ENCODE results near the gene CTDP1.

CTDP1 gene

DNA sequence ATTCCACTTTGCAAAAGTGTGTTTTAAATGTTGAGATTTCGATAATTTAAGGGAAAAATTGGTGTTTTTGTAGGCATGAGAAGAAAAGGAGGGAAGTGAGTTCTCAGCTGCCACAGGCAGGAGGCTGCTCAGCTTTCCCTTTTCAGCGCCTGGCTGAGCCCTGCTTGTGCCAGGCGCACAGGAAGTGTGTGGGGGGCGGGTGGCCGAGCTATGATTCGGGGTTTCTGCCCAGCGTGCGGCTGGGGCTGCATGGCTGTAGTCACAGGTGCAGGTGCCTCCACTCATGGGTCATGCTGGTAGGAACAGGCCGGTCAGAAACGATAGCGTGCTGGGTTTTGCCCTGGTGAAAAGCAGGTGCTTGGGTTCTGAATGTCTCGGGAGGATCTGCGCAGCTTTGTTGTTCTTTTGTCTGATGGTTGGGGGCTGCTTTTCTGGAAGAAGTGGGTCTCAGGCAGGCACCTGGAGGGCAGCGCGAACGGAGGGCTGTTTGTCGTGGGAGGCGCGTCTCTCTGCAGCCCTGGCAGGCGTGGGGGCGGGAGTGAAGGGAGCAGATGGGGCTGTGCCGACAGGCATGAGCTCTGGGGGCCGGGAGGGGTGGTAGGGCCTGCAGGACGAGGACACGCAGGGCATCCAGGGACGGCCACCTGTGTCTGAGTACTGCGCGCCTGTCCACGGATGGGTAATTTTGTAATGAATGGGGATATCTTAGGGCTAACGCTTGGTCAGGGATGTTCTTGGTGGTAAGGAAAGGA lies 120.2 kb downstream of the CTDP1 start:
- DNase-seq, result no peak

DNA sequence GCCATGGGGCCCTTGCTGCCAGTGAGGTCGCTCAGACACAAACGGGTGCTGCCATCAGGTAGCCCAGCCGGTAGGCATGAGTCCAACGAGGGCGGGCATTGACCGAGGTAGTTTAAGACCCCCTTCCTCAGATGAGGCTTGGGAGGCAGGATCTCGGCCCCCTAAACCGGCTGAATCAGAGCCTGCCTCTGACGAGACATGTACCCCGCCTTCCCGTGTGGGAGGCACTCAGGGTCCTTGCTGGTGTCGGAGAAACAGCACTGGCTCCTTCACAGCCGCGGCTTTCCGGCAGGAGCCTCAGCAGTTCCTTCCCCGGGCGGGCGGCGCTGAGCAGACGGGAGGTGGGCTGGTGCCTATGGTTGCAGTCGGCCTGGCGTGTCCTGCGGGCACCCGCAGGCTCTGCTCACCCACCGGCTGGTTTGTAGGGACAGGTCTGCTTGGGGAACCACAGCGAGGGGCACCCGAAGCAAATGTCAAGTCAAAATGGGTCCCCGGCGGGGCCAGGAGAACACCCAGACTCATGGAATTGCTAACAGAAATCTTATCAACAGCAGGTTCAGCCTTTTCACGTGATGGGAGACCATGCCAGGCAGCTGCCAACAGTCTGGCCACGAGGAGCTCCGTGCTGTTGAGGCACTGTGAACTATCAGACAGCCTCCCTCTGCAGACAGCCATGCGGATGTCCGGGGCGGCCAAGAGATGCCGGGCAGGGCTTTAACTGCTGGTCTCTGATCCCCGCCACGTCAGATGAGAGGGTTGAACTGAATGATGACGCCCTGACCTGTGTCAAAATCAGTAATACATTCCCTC lies 121.0 kb downstream of the CTDP1 start:
- DNase-seq, result no peak

DNA sequence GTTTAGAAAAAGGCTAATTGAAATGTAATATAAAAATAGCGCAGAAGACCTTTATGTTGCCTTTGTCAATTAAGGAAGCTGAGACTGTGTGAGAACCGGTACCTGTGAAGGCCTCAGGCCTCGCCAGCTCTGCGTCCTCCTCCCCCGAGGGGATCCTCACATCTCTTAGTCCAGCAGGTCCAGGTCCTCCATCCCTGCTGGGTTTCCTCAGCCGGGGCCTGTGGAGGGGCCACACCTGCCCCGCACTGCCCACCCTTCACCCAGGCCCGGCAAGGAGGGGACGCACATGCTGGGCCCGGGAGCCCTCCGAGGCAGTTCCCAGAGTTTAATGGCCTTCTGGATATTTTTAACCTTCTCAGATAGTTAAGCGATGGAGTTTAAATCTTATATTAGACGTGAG lies 121.6 kb downstream of the CTDP1 start:
- no peak for DNase-seq

DNA sequence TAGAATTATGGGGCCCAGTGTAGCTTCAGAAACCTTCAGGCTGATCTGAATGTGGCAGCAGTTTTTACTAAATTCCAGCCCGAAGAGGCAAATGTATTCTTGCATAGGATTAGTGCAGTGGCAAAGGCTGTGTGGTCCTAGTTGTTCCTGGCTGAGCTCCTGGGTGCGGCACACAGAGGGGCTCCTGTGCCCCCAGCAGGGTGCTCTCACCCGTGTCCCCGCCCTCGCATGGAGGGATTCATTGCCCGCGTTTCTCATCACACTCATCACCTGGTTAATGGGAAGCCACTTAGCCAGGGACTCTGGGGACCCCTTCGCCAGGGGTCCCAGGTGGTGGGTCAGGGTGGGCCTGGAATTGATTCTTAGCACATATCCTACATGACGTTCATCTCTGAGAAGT lies 122.0 kb downstream of the CTDP1 start:
- DNase-seq, result no peak

DNA sequence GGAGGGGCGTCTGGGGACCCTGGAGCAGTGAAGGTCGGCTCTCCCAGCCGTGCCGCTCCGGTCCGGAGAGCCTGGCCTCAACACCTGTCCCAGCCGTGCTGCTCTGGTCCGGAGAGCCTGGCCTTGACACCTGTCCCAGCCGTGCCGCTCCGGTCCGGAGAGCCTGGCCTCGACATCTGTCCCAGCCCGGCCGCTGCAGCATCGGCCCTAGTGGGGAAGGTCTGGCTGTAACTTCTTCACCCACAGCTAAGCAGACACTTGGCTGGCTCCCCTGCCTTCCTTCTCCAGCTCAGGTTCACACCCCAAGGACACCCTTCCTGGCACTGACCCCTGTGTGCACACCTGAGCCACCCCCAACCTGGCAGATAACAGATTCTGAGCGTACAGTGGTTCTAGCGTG lies 122.7 kb downstream of the CTDP1 start:
- DNase-seq, result no peak

DNA sequence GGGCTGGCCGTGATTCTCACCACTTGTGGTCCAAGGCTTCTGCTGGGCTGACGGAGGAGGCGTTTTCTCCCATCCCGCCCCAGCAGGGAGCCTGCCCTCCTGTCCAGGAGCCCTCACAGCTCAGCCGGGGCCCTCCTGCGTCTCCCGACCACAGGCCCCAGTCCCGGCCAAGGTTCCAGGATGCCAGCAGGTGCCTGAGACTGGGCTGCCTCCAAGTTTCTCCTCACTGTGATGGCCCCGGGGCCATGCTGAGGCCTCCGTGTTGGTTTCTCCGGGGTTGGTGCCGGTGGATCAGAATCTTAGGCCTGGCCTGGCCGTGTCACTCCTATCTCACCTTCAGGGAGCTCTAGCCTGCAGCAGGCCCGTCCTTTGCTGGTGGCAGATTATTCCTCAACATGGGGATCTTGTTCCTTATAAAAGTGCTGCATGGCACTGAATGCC lies 124.0 kb downstream of the CTDP1 start:
- DNase-seq, result no peak
